Measurements from ENCODE around the gene COQ3.

DNA sequence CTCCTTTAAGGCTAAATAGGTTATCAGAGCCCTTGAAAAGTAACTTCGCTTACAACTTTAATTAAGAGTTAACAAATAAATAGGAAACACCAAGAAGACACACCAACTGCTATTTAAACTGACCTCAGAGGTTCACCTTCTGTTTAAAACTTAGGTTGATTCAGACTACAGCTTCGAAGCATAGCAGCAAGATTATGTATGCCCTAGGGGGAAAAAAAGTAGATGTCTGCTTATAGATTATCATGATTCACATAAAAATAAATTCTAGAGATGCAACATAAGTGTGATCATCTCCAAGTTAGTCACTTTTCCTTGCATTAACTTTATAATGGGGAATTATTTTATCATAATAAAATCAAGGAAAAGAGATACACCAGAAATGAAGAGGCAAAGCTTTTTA, 22.2 kb upstream of the COQ3 start:
- TF ChIP-seq, protein P1, sequence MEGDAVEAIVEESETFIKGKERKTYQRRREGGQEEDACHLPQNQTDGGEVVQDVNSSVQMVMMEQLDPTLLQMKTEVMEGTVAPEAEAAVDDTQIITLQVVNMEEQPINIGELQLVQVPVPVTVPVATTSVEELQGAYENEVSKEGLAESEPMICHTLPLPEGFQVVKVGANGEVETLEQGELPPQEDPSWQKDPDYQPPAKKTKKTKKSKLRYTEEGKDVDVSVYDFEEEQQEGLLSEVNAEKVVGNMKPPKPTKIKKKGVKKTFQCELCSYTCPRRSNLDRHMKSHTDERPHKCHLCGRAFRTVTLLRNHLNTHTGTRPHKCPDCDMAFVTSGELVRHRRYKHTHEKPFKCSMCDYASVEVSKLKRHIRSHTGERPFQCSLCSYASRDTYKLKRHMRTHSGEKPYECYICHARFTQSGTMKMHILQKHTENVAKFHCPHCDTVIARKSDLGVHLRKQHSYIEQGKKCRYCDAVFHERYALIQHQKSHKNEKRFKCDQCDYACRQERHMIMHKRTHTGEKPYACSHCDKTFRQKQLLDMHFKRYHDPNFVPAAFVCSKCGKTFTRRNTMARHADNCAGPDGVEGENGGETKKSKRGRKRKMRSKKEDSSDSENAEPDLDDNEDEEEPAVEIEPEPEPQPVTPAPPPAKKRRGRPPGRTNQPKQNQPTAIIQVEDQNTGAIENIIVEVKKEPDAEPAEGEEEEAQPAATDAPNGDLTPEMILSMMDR (IDR thresholded peaks at IDR 0.05), result no peak
- TF ChIP-seq POLR2A (IDR thresholded peaks at IDR 0.05; ENCODE audit: low read depth), result no peak
- no peak for TF ChIP-seq EP300 (IDR thresholded peaks at IDR 0.05)
- no peak for TF ChIP-seq POLR2AphosphoS5 (IDR thresholded peaks at IDR 0.05)

Measured in esophagus muscularis mucosa (tissue), 4 donors.